ENCODE measurements around the gene ARMC3. TPM values are rescaled to one million over a fixed set of nuclear protein-coding genes. Genes with fewer than 3 reads are reported as not detected.

Gene ARMC3
- polyA plus RNA-seq, 6 donors from 2014 or later = not detected

DNA sequence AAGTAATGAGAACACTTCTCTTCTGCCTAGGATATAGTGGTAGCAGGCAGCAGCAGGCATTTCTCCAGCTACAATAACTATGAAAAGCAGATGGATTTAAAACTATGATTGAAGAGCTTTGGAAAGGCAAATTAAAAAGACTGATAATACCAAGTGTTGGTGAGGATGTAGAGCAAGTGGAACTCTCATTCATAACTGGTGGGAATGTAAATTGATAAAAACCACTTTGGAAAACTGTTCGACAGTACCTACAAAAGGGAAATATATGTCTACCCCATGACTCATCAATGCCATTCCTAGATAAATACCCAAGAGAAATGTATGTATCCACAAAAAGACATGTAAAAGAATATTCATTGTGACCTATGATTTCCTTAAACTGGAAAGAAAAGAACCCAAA, 14.6 kb downstream of the ARMC3 start:
- DNase-seq (no peak), ATAC-seq (ENCODE audit: low read depth in 2 of 2) (no peak)
- H3K4me1 Mint-ChIP-seq = no peaks in the 10 kb centered on the region
- peaks cover 0 to 11% of the 10 kb centered on the region in 2 donors for H3K36me3 Mint-ChIP-seq
- H3K9me3 Mint-ChIP-seq = peaks cover 2 to 20% (median 11%) of the 10 kb centered on the region in 7 donors
- H3K4me3 Mint-ChIP-seq = no peak overlapping the region
- H3K27me3 Mint-ChIP-seq = peaks cover 35 to 53% (median 46%) of the 10 kb centered on the region in 3 donors
- no peak overlapping the region for H3K27ac Mint-ChIP-seq

DNA sequence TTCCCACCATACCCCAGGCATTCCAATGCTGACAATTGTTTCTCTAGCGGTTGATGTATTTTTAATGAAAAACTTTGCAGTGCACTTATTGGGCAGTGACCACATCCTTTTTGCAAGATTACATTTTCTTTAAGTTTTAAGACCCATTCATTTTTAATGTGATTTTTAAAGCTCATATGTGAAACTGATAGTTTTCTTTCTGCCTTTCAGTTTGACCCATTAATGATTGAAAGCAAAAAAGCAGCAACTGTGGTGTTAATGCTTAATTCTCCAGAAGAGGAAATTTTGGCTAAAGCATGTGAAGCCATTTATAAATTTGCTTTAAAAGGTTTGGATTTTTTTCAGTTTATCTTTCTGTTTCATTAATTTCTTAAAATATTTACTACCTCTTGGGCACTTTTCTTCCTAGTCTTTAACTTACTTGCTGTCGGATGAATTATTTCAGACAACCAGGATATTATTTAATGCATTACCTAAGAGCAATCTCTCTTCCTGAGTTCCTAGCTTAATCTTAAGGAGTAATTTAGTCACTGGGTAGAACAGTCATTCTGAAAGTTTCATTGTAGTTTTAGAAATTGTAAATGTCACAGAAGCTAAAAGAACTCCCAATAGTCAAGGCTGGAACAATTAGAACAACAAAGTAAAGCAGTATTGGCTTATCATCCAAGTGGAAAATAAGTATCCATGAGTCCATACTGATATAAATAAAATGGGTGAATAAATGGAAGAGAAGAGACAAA, 18.3 kb downstream of the ARMC3 start:
- Mint-ChIP-seq H3K27ac (no peak overlapping the region), H3K4me1 (no peaks in the 10 kb centered on the region), H3K9me3 (peaks cover 7 to 45% (median 22%) of the 10 kb centered on the region in 7 donors), H3K27me3 (peaks cover 37 to 58% (median 41%) of the 10 kb centered on the region in 3 donors), H3K36me3 (peaks cover 8 to 22% of the 10 kb centered on the region in 2 donors), H3K4me3 (no peak overlapping the region)
- ATAC-seq (ENCODE audit: low read depth in 2 of 2) (no peak), DNase-seq (no peak)

DNA sequence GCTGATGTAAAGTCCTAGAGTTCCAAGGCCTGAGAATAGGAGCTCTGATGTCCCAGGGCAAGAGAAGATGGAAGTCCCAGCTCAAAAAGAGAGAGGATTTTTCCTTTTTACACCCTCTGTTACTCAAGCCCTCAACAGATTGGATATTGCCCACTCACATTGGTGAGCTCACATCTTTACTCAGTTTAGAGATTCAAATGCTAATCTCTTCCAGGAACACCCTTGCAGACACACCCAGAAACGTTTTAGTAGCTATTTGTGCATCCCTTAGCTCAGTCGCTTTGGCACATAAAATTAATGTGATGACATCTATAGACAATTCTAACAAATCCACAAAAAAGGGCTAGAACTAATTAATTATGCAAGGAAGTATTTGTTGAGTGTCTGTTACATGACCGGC, 27.1 kb downstream of the ARMC3 start:
- no peak for ATAC-seq (ENCODE audit: low read depth in 2 of 2)

DNA sequence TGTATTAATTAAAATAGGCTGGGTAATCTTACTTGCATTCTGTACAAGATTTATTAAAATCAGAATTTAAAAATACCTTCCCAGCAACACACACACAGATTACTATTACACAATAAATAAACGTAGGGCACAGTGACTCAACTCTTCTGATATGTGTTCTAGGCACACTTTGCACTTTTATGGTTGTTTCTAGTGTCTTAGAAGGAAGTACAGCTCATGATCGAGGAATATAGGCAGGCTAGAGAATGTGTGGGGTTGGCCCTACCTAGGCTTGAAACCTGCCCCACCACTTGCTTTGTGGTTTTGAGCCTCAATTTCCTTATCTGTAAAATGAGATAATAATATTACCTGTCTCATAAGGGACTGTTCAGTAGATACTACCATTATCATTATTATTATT, 30.5 kb downstream of the ARMC3 start:
- H3K9me3 Mint-ChIP-seq = peaks cover 0 to 6% (median 2%) of the 10 kb centered on the region in 7 donors

More for the DNA sequence above, 27.1 kb downstream of the ARMC3 start:
- Mint-ChIP-seq H3K27ac (peak overlapping the region in 1 of 6 donors; percentile 11), H3K36me3 (peaks cover 0 to 4% of the 10 kb centered on the region in 2 donors), H3K4me1 (no peaks in the 10 kb centered on the region), H3K27me3 (peaks cover 7 to 11% (median 11%) of the 10 kb centered on the region in 3 donors), H3K9me3 (peaks cover 0 to 27% (median 4%) of the 10 kb centered on the region in 7 donors), H3K4me3 (no peak overlapping the region)
- no peak for DNase-seq

DNA sequence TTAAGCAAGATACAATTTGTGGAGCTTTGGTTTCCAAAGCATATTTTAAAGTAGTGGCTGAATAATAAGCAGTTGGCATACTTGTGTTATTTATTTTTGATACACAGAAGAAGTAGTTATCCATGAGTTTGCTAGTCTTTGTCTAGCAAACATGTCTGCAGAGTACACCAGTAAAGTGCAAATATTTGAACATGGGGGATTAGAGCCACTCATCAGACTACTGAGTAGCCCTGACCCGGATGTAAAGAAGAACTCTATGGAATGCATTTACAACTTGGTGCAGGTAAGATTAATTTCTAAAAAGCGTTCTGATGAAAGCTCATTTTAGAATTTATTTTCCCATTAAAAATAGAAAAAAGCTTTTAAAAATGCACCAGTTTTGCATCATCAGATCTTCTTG, 31.4 kb downstream of the ARMC3 start:
- DNase-seq (no peak), ATAC-seq (ENCODE audit: low read depth in 2 of 2) (no peak)
- peaks cover 6 to 19% (median 19%) of the 10 kb centered on the region in 3 donors for H3K27me3 Mint-ChIP-seq
- H3K9me3 Mint-ChIP-seq = peaks cover 0 to 4% (median 0%) of the 10 kb centered on the region in 7 donors
- H3K4me3 Mint-ChIP-seq = no peak overlapping the region
- H3K4me1 Mint-ChIP-seq = no peaks in the 10 kb centered on the region
- H3K27ac Mint-ChIP-seq = no peak overlapping the region
- H3K36me3 Mint-ChIP-seq = no peaks in the 10 kb centered on the region

More for the DNA sequence above, 30.5 kb downstream of the ARMC3 start:
- no peak for DNase-seq
- Mint-ChIP-seq H3K27ac (no peak overlapping the region), H3K36me3 (no peaks in the 10 kb centered on the region), H3K4me1 (no peaks in the 10 kb centered on the region), H3K4me3 (no peak overlapping the region), H3K27me3 (peaks cover 6 to 19% (median 19%) of the 10 kb centered on the region in 3 donors)
- no peak for ATAC-seq (ENCODE audit: low read depth in 2 of 2)

DNA sequence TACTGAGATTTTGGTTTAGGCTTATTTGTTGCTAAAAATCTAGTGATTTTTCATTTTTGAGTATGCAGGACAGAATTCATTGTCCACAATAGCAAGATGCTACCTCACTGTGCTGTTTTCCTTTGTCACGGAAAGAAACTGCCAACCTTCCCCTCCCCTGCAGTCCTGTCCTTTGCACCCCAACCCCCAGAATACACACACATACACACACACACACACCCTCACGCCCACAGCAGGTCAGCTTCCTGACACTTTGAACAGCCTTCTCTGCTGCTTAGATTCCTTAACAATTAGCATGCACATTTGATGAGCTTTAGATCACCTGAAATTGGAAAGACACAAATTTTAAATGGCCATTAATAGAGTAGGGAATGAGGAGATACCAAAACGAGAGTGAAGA, 32.1 kb downstream of the ARMC3 start:
- H3K27me3 Mint-ChIP-seq = peaks cover 6 to 19% (median 16%) of the 10 kb centered on the region in 3 donors
- ATAC-seq (ENCODE audit: low read depth in 2 of 2) (no peak), DNase-seq (no peak)
- H3K36me3 Mint-ChIP-seq = no peaks in the 10 kb centered on the region
- no peak overlapping the region for H3K27ac Mint-ChIP-seq
- peaks cover 0 to 4% (median 0%) of the 10 kb centered on the region in 7 donors for H3K9me3 Mint-ChIP-seq
- H3K4me3 Mint-ChIP-seq = no peak overlapping the region
- no peaks in the 10 kb centered on the region for H3K4me1 Mint-ChIP-seq

DNA sequence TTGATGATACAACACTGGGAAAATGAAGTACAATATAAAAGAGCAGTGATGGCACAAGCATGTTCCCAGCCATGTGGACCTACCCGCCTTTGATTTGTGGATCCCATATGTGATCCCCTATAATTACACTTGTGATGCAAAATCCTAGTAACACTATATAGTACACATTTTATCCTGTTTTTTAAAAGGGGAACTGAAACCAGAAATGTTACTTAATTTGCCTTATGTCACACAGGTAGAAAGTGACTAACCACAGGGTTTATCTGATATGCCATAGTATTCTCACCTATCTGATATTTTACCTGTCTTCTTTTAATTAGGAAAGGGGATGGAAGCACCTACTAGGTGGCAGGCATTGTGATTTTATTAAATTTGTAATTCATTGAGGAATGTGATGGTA, 35.0 kb downstream of the ARMC3 start:
- Mint-ChIP-seq H3K36me3 (no peaks in the 10 kb centered on the region), H3K4me1 (no peaks in the 10 kb centered on the region), H3K27me3 (peaks cover 7 to 30% (median 18%) of the 10 kb centered on the region in 3 donors), H3K27ac (no peak overlapping the region), H3K4me3 (no peak overlapping the region), H3K9me3 (peaks cover 0 to 4% (median 0%) of the 10 kb centered on the region in 7 donors)
- ATAC-seq (ENCODE audit: low read depth in 2 of 2) (peak; percentile 46 to 53), DNase-seq (no peak)

DNA sequence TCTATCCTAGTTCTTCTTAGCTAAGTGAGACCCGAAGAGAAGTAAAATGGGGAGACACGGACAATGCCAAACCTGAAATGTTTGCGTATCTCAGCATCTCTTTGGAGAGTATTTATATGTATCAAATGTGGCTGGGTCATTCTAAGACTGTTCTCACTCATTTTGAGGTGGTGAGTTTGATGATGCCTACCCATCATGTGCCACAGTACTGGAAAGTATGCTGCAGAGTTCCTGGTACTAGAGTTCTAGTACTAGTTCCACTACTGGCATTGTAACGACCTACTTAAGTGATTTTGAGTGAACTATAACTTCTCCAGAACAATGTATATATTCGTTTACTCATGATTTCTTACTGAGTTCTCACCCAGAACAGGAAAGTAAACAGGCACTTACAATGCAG, 41.9 kb downstream of the ARMC3 start:
- Mint-ChIP-seq H3K9me3 (no peaks in the 10 kb centered on the region), H3K27ac (no peak overlapping the region), H3K27me3 (peaks cover 10 to 18% (median 16%) of the 10 kb centered on the region in 3 donors), H3K4me1 (no peaks in the 10 kb centered on the region), H3K4me3 (no peak overlapping the region), H3K36me3 (no peaks in the 10 kb centered on the region)
- no peak for ATAC-seq (ENCODE audit: low read depth in 2 of 2)
- no peak for DNase-seq

DNA sequence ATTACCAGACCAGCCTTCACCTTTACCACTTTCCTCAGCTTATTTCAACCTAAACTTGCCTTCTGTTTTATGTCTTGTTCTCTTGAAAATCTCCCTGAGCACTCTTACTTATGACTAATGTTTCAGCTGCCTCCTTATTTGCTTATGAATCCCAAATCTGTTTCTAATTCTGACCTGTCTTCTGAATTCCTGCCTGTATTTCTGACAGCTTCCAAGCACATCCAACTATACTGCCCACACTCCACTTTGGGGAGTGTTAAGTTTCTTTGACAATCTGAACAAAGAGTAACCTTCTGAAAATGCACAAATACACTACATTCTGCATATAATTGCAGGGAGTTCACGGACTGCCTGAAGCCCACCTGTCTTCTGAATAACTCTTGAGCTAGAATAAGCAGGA, 48.7 kb downstream of the ARMC3 start:
- no peaks in the 10 kb centered on the region for H3K9me3 Mint-ChIP-seq
- ATAC-seq (ENCODE audit: low read depth in 2 of 2) = no peak
- H3K4me3 Mint-ChIP-seq = no peak overlapping the region
- H3K27ac Mint-ChIP-seq = peak overlapping the region in 2 of 6 donors; percentile 5 to 21
- H3K27me3 Mint-ChIP-seq = peaks cover 0 to 4% (median 0%) of the 10 kb centered on the region in 3 donors
- no peaks in the 10 kb centered on the region for H3K36me3 Mint-ChIP-seq
- no peak for DNase-seq
- no peaks in the 10 kb centered on the region for H3K4me1 Mint-ChIP-seq

DNA sequence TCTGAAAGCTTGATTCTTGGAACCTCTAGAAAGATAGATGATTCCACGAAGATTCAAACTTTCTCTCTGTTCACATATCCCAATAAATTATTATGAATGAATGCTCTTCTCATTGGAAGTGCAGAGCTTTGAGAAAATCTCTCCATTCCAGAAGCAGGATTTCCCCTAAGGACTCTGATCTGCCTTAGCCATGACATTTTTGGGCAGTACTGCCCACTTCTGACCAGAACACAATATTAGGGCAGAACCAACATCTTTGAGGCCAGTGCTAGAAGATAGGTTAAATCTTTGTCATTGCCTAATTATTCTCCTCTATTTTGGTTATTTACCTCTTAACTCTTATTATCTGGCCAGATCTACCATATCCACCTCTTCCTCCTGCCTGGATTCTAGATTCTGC, 49.9 kb downstream of the ARMC3 start:
- H3K4me1 Mint-ChIP-seq = no peaks in the 10 kb centered on the region

DNA sequence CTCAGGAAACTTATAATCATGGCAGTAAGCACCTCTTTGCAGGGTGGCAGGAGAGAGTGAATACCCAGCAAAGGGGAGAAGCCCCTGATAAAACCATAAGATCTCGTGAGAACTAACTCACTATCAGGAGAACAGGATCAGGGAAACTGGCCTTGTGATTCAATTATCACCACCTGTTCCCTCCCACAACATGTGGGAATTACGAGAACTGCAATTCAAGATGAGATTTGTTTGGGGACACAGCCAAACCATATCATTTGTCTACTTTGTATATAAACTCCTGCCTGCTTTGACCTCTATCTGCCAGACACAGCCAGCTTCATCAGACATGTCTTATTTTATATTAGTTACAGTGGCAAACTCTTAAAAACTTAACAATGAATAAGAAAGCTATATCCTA, 50.4 kb downstream of the ARMC3 start:
- Mint-ChIP-seq H3K9me3 (no peaks in the 10 kb centered on the region), H3K4me1 (no peaks in the 10 kb centered on the region), H3K27ac (no peak overlapping the region), H3K27me3 (peaks cover 5 to 12% (median 5%) of the 10 kb centered on the region in 3 donors), H3K36me3 (no peaks in the 10 kb centered on the region), H3K4me3 (no peak overlapping the region)
- no peak for DNase-seq
- ATAC-seq (ENCODE audit: low read depth in 2 of 2) = no peak

More for the DNA sequence above, 49.9 kb downstream of the ARMC3 start:
- ATAC-seq (ENCODE audit: low read depth in 2 of 2) (no peak), DNase-seq (no peak)
- H3K9me3 Mint-ChIP-seq = no peaks in the 10 kb centered on the region
- H3K4me3 Mint-ChIP-seq = no peak overlapping the region
- H3K27ac Mint-ChIP-seq = no peak overlapping the region
- peaks cover 1 to 10% (median 5%) of the 10 kb centered on the region in 3 donors for H3K27me3 Mint-ChIP-seq
- H3K36me3 Mint-ChIP-seq = no peaks in the 10 kb centered on the region

DNA sequence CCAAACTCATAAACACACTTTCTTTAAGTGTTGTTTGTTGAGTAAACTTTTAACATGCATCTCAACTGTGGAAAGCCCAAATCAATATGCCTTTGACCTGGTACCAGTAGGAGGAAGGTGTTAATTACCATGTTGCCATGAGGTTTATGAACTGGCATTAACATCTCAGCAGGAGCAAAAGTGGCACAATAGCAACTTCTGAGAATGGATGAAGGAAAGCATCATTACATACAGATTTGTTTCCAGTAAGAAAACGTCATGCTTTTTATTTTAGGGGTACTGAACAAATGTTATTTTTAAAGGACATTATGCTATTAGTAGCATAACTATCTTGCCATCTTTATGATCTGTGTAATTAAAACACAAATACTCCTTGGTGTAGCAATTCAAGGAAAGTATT, 51.1 kb downstream of the ARMC3 start:
- Mint-ChIP-seq H3K9me3 (no peaks in the 10 kb centered on the region), H3K27me3 (peaks cover 5 to 18% (median 5%) of the 10 kb centered on the region in 3 donors), H3K4me3 (no peak overlapping the region), H3K27ac (no peak overlapping the region), H3K36me3 (no peaks in the 10 kb centered on the region), H3K4me1 (no peaks in the 10 kb centered on the region)
- DNase-seq (no peak), ATAC-seq (ENCODE audit: low read depth in 2 of 2) (no peak)

DNA sequence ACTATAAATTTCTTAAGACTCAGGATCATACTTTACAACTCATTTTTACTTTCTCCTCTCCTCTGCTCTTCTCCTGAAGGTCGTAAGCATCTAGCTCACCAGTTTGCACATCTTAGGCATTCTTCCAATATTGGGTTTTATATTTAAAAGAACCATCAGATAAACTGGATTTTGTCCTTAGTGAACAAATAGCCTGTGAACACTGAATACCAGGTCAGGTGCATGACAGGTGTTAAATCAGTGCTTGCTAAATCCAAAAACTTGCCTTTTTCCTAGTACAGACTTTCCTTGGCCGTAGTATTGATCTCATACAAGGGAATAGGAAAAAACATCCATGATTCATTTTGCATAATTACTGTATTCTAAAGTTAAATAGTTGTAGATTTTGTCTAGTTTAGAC, 53.0 kb downstream of the ARMC3 start:
- no peaks in the 10 kb centered on the region for H3K9me3 Mint-ChIP-seq
- H3K4me1 Mint-ChIP-seq = no peaks in the 10 kb centered on the region
- H3K36me3 Mint-ChIP-seq = no peaks in the 10 kb centered on the region
- H3K4me3 Mint-ChIP-seq = no peak overlapping the region
- no peak for ATAC-seq (ENCODE audit: low read depth in 2 of 2)
- peaks cover 5 to 21% (median 12%) of the 10 kb centered on the region in 3 donors for H3K27me3 Mint-ChIP-seq
- no peak for DNase-seq
- H3K27ac Mint-ChIP-seq = no peak overlapping the region

DNA sequence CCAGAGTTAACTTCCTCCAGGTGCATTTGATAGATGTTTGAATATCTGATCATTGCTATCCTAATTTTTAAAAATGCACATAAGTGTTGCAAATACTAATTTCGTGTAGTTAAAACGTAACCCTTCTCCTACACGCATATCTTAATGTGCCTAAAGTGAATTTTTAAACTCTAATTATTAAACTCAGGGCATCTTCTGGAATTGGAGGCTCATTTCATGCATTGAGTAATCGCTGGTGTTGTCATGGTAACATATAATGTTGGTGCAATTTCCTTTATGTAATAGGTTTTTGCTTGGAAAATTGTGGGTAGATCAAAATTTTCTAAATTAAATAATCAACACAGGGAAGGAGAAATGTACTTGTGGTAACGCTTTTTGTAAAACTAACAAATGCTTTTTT, 56.2 kb downstream of the ARMC3 start:
- H3K4me3 Mint-ChIP-seq = no peak overlapping the region
- peaks cover 0 to 5% (median 5%) of the 10 kb centered on the region in 3 donors for H3K4me1 Mint-ChIP-seq
- H3K27me3 Mint-ChIP-seq = peaks cover 5 to 24% (median 12%) of the 10 kb centered on the region in 3 donors
- DNase-seq (no peak), ATAC-seq (ENCODE audit: low read depth in 2 of 2) (no peak)
- H3K36me3 Mint-ChIP-seq = no peaks in the 10 kb centered on the region
- no peaks in the 10 kb centered on the region for H3K9me3 Mint-ChIP-seq
- H3K27ac Mint-ChIP-seq = no peak overlapping the region
